H1 (cell line): ENCODE measurements around the gene PTPN1. TPM values are rescaled to one million over a fixed set of nuclear protein-coding genes. Genes with fewer than 3 reads are reported as not detected.

Experiments
- CBX8 ChIP-seq: fragments of 300-800, 300-1000 bp; sonication (generic); IDR thresholded peaks from 2 replicates; pipeline ENCODE4 v1.7.1; 2016; ENCODE audit warnings: low read depth, low read length, borderline replicate concordance
- CREB1 ChIP-seq: IDR thresholded peaks from 2 replicates; pipeline ENCODE4 v1.6.1; 2012; ENCODE audit warnings: inconsistent platforms
- GTF2F1 ChIP-seq: IDR thresholded peaks from 2 replicates; pipeline ENCODE4 v1.6.1; 2012; ENCODE audit warnings: low read depth, low read length, improper control_type of control experiment, borderline replicate concordance
- HDAC6 ChIP-seq: IDR thresholded peaks from one replicate; pipeline ENCODE4 v1.7.1; 2012; ENCODE audit warnings: low read depth, mild to moderate bottlenecking, inconsistent platforms, low read length, moderate library complexity
- RAD21 ChIP-seq, 2 experiments: IDR thresholded peaks in 1 of 2; conservative IDR thresholded peaks in 1 of 2; 2 replicates each; pipeline ENCODE4 v1.6.1; 2011; ENCODE audit warnings: low read depth in 2 of 2, low read length in 2 of 2, improper control_type of control experiment in 1 of 2, inconsistent platforms in 1 of 2, mild to moderate bottlenecking in 1 of 2, moderate library complexity in 1 of 2
- RXRA ChIP-seq: IDR thresholded peaks from 2 replicates; pipeline ENCODE4 v1.6.1; 2011; ENCODE audit warnings: low read depth, mild to moderate bottlenecking, low read length, moderate library complexity; ENCODE audit not compliant: insufficient read depth
- TCF12 ChIP-seq: IDR thresholded peaks from 2 replicates; pipeline ENCODE4 v1.6.1; 2011; ENCODE audit warnings: low read depth, mild to moderate bottlenecking, low read length
- ZNF274 ChIP-seq: IDR thresholded peaks from 2 replicates; pipeline ENCODE4 v1.7.0; 2012; ENCODE audit warnings: low read length, borderline replicate concordance; ENCODE audit errors: extremely low read depth
- polyA plus RNA-seq, 7 experiments: library from polyadenylated mRNA; depleted of rRNA in 3 of 7; stranded (reverse) in 5 of 7; unstranded in 2 of 7; fragments of >200 nt in 5 of 7; fragments of 200-250 nt in 2 of 7; gene quantifications; 1 replicate in 5 of 7; 2 replicates in 1 of 7; 4 replicates in 1 of 7; pipeline versions ENCODE4 v1.2.1 to v1.2.3, GENCODE V29; 2011 to 2013; ENCODE audit warnings: missing spikeins in 2 of 7, mixed read lengths in 2 of 7
- total RNA-seq: library from RNA; stranded (reverse); fragmentation: NEBNext Ultra II Directional; extraction: Animal tissue kit (Norgen Biotek cat#: 25700); gene quantifications from 2 replicates; pipeline ENCODE4 v1.2.1, GENCODE V29; 2021
- TF ChIP-seq, protein P1 (sequence below): IDR thresholded peaks from 2 replicates; pipeline ENCODE4 v1.6.1; 2011; ENCODE audit warnings: low read depth, mild to moderate bottlenecking, low read length; ENCODE audit not compliant: insufficient read depth
- TF ChIP-seq, protein P2 (sequence below): fragments of 300-600 bp; sonication (generic); IDR thresholded peaks from 2 replicates; pipeline ENCODE4 v1.7.1; 2012; ENCODE audit warnings: low read length, moderate library complexity, mild to moderate bottlenecking, inconsistent platforms; ENCODE audit not compliant: insufficient replicate concordance

The PTPN1 gene
- total and polyA plus RNA-seq, 2 of the 8 experiments (the other 6 are each of a cell fraction or from before 2014, with no cell fraction given) = 18.6 to 32.1 TPM

DNA sequence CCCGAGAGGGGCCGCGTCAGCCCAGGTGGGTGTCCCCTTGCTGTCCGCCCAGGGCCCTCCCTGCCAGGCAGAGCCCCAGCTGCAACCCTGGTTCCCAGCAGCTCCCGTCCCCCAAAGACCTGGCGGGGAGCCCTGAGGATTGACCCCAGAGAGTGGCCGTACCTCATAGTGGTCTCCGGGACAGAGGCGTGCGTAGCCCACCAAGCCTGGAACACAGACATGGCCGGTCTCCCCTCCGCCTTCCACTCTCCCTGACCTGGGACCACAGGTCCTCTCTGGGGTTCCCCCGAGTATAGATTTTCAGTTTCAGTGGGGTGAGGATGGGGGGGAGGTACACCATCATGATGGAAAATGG is 98.5 kb downstream of the PTPN1 start (continued):
- TF ChIP-seq, protein P1, sequence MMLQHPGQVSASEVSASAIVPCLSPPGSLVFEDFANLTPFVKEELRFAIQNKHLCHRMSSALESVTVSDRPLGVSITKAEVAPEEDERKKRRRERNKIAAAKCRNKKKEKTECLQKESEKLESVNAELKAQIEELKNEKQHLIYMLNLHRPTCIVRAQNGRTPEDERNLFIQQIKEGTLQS = no peak
- TF ChIP-seq TCF12 (no peak), RXRA (no peak), RAD21 (IDR thresholded peaks at IDR 0.05 in 1 of 2, conservative IDR thresholded peaks at IDR 0.05 in 1 of 2; ENCODE audit: low read depth in 2 of 2, low read length in 2 of 2) (no peak), CBX8 (no peak), ZNF274 (no peak), GTF2F1 (no peak), HDAC6 (no peak), CREB1 (no peak)
- TF ChIP-seq, protein P2, sequence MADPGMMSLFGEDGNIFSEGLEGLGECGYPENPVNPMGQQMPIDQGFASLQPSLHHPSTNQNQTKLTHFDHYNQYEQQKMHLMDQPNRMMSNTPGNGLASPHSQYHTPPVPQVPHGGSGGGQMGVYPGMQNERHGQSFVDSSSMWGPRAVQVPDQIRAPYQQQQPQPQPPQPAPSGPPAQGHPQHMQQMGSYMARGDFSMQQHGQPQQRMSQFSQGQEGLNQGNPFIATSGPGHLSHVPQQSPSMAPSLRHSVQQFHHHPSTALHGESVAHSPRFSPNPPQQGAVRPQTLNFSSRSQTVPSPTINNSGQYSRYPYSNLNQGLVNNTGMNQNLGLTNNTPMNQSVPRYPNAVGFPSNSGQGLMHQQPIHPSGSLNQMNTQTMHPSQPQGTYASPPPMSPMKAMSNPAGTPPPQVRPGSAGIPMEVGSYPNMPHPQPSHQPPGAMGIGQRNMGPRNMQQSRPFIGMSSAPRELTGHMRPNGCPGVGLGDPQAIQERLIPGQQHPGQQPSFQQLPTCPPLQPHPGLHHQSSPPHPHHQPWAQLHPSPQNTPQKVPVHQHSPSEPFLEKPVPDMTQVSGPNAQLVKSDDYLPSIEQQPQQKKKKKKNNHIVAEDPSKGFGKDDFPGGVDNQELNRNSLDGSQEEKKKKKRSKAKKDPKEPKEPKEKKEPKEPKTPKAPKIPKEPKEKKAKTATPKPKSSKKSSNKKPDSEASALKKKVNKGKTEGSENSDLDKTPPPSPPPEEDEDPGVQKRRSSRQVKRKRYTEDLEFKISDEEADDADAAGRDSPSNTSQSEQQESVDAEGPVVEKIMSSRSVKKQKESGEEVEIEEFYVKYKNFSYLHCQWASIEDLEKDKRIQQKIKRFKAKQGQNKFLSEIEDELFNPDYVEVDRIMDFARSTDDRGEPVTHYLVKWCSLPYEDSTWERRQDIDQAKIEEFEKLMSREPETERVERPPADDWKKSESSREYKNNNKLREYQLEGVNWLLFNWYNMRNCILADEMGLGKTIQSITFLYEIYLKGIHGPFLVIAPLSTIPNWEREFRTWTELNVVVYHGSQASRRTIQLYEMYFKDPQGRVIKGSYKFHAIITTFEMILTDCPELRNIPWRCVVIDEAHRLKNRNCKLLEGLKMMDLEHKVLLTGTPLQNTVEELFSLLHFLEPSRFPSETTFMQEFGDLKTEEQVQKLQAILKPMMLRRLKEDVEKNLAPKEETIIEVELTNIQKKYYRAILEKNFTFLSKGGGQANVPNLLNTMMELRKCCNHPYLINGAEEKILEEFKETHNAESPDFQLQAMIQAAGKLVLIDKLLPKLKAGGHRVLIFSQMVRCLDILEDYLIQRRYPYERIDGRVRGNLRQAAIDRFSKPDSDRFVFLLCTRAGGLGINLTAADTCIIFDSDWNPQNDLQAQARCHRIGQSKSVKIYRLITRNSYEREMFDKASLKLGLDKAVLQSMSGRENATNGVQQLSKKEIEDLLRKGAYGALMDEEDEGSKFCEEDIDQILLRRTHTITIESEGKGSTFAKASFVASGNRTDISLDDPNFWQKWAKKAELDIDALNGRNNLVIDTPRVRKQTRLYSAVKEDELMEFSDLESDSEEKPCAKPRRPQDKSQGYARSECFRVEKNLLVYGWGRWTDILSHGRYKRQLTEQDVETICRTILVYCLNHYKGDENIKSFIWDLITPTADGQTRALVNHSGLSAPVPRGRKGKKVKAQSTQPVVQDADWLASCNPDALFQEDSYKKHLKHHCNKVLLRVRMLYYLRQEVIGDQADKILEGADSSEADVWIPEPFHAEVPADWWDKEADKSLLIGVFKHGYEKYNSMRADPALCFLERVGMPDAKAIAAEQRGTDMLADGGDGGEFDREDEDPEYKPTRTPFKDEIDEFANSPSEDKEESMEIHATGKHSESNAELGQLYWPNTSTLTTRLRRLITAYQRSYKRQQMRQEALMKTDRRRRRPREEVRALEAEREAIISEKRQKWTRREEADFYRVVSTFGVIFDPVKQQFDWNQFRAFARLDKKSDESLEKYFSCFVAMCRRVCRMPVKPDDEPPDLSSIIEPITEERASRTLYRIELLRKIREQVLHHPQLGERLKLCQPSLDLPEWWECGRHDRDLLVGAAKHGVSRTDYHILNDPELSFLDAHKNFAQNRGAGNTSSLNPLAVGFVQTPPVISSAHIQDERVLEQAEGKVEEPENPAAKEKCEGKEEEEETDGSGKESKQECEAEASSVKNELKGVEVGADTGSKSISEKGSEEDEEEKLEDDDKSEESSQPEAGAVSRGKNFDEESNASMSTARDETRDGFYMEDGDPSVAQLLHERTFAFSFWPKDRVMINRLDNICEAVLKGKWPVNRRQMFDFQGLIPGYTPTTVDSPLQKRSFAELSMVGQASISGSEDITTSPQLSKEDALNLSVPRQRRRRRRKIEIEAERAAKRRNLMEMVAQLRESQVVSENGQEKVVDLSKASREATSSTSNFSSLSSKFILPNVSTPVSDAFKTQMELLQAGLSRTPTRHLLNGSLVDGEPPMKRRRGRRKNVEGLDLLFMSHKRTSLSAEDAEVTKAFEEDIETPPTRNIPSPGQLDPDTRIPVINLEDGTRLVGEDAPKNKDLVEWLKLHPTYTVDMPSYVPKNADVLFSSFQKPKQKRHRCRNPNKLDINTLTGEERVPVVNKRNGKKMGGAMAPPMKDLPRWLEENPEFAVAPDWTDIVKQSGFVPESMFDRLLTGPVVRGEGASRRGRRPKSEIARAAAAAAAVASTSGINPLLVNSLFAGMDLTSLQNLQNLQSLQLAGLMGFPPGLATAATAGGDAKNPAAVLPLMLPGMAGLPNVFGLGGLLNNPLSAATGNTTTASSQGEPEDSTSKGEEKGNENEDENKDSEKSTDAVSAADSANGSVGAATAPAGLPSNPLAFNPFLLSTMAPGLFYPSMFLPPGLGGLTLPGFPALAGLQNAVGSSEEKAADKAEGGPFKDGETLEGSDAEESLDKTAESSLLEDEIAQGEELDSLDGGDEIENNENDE = no peak
